ENCODE measurements around the gene MMP14. TPM values are rescaled to one million over a fixed set of nuclear protein-coding genes. Genes with fewer than 3 reads are reported as not detected.

Gene MMP14
- total and polyA plus RNA-seq, 2 of the 13 experiments (the other 11 are each of a cell fraction or from before 2014, with no cell fraction given): 5.2 to 9.8 TPM

DNA sequence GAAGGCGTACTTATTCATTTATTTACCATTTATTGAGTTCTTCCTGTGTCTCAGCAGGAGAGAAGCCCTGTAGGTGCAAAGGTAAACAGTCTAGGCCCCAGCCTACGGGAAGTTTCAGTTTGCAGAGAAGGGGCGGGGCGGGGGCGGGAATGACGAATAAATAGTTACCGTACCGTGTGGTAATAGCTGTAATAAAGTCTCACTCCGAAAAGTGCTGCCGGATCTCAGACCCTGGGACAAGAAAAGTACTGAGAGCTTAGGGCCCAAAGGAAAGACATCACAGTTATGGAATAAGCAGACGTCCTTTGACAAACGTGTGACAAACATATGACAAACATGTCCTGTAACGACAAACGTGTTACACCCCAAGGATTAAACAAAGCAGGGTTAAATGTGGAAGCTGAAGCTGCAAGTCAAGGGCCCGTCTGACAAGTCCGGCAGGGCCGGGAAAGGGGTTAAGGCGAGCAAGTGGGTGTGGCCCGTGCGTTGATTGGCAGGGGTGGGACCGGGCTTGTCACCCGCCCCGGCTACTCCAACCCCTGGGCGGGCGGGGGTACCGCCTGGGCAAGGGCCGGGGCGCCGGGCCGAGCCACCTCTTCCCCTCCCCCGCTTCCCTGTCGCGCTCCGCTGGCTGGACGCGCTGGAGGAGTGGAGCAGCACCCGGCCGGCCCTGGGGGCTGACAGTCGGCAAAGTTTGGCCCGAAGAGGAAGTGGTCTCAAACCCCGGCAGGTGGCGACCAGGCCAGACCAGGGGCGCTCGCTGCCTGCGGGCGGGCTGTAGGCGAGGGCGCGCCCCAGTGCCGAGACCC, 35.0 kb downstream of the MMP14 start, which contains the start of gene LRP10 (continued):
- peak; percentile 64 for TF ChIP-seq ZBTB39 (CRISPR knock-in tag; IDR thresholded peaks at IDR 0.05)
- TF ChIP-seq, protein P1, sequence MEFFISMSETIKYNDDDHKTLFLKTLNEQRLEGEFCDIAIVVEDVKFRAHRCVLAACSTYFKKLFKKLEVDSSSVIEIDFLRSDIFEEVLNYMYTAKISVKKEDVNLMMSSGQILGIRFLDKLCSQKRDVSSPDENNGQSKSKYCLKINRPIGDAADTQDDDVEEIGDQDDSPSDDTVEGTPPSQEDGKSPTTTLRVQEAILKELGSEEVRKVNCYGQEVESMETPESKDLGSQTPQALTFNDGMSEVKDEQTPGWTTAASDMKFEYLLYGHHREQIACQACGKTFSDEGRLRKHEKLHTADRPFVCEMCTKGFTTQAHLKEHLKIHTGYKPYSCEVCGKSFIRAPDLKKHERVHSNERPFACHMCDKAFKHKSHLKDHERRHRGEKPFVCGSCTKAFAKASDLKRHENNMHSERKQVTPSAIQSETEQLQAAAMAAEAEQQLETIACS (CRISPR knock-in tag; IDR thresholded peaks at IDR 0.05): peak; percentile 67; the same call in 1 of the 2 replicates
- TF ChIP-seq HDAC1 (CRISPR knock-in tag; IDR thresholded peaks at IDR 0.05): peak; percentile 97
- peak; percentile 55 for TF ChIP-seq ZEB1 (IDR thresholded peaks at IDR 0.05; ENCODE audit: insufficient replicate concordance, low read depth)
- no peak for TF ChIP-seq ZNF562 (CRISPR knock-in tag; IDR thresholded peaks at IDR 0.05; ENCODE audit: borderline replicate concordance)
- TF ChIP-seq ZNF430 (CRISPR knock-in tag; IDR thresholded peaks at IDR 0.05): peak; percentile 75; the same call in 1 of the 2 replicates
- no peak for TF ChIP-seq ZSCAN31 (CRISPR knock-in tag; IDR thresholded peaks at IDR 0.05; ENCODE audit: low read depth)
- TF ChIP-seq ZBTB3 (CRISPR knock-in tag; IDR thresholded peaks at IDR 0.05; ENCODE audit: borderline replicate concordance, low read depth): peak; percentile 56; the same call in 1 of the 2 replicates
- TF ChIP-seq CHD4 (IDR thresholded peaks at IDR 0.05; ENCODE audit: borderline replicate concordance, low read length): peak; percentile 86; the same call in 1 of the 2 replicates
- no peak; the same call in 1 of the 2 replicates for TF ChIP-seq ZNF234 (CRISPR knock-in tag; conservative IDR thresholded peaks at IDR 0.05)
- TF ChIP-seq, protein P2, sequence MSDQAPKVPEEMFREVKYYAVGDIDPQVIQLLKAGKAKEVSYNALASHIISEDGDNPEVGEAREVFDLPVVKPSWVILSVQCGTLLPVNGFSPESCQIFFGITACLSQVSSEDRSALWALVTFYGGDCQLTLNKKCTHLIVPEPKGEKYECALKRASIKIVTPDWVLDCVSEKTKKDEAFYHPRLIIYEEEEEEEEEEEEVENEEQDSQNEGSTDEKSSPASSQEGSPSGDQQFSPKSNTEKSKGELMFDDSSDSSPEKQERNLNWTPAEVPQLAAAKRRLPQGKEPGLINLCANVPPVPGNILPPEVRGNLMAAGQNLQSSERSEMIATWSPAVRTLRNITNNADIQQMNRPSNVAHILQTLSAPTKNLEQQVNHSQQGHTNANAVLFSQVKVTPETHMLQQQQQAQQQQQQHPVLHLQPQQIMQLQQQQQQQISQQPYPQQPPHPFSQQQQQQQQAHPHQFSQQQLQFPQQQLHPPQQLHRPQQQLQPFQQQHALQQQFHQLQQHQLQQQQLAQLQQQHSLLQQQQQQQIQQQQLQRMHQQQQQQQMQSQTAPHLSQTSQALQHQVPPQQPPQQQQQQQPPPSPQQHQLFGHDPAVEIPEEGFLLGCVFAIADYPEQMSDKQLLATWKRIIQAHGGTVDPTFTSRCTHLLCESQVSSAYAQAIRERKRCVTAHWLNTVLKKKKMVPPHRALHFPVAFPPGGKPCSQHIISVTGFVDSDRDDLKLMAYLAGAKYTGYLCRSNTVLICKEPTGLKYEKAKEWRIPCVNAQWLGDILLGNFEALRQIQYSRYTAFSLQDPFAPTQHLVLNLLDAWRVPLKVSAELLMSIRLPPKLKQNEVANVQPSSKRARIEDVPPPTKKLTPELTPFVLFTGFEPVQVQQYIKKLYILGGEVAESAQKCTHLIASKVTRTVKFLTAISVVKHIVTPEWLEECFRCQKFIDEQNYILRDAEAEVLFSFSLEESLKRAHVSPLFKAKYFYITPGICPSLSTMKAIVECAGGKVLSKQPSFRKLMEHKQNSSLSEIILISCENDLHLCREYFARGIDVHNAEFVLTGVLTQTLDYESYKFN (CRISPR knock-in tag; conservative IDR thresholded peaks at IDR 0.05): peak; percentile 90
- peak; percentile 5; the same call in 1 of the 2 replicates for TF ChIP-seq HCFC1 (IDR thresholded peaks at IDR 0.05; ENCODE audit: low read depth, low read length)
- TF ChIP-seq SCMH1 (CRISPR knock-in tag; IDR thresholded peaks at IDR 0.05; ENCODE audit: borderline replicate concordance): no peak
- TF ChIP-seq TCF7L2 (IDR thresholded peaks at IDR 0.05; ENCODE audit: low read depth, low read length): no peak
- 0 out of 2 replicates have a peak, but pooled peaks have one; percentile 65 for TF ChIP-seq ELF4 (CRISPR knock-in tag; IDR thresholded peaks at IDR 0.05; ENCODE audit: borderline replicate concordance)
- peak; percentile 63; the same call in 1 of the 2 replicates for TF ChIP-seq CBX5 (CRISPR knock-in tag; IDR thresholded peaks at IDR 0.05; ENCODE audit: borderline replicate concordance)
- TF ChIP-seq FOXK2 (IDR thresholded peaks at IDR 0.05): 0 out of 2 replicates have a peak, but pooled peaks have one; percentile 35
- TF ChIP-seq ZNF136 (CRISPR knock-in tag; IDR thresholded peaks at IDR 0.05; ENCODE audit: low read depth): peak; percentile 98
- TF ChIP-seq RNF2 (conservative IDR thresholded peaks at IDR 0.05; ENCODE audit: low read depth): peak; percentile 59; the same call in 1 of the 2 replicates
- no peak; the same call in 1 of the 2 replicates for TF ChIP-seq ZKSCAN5 (CRISPR knock-in tag; IDR thresholded peaks at IDR 0.05)
- TF ChIP-seq NCOA1 (CRISPR knock-in tag; IDR thresholded peaks at IDR 0.05): peak; percentile 96
- TF ChIP-seq SNRNP70 (IDR thresholded peaks at IDR 0.05; ENCODE audit: low read depth, low read length): no peak
- TF ChIP-seq ELF1 (CRISPR knock-in tag; IDR thresholded peaks at IDR 0.05): peak; percentile 71
